Measurements from ENCODE around the gene FMO2. TPM values are rescaled to one million over a fixed set of nuclear protein-coding genes. Genes with fewer than 3 reads are reported as not detected.
"Not testable (repeated sequence)": the region's sequence is repeated elsewhere in the genome, so short reads cannot be mapped to it uniquely, and the experiment has no call there.

FMO2 gene
- total and polyA plus RNA-seq, 10 donors: 0.26 to 4.6 (median 1.2) TPM; not detected in 1

DNA sequence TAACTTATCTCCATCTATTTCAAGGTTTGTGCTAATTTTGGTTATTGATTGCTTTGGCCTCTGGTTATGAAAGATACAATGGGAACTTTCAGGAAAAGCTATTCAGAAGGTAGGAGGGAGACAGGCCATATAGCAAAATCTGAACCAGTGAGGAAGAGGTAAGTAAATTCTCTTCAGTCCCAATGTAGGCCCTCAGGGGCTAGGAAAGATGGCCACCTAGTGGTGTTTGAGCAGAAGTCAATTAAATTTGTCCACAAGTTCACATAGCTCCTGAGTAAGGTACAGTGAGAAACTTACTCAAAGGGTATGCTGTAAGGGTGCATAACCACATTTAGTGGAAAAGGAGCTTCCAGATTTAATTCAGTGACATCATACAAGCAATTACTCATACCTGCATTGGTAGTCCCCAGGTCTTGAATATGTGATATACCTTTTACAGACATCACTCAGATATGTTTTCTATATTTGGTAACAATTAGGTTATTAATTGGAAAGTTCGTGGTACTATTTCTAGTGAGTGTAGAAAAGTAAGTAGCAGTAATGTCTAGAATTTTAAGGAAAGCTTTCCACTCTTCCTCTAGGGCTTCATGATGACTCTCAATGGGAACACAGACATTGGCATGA lies 41.8 kb downstream of the FMO2 start:
- intact Hi-C loops (cut with DNase I; ENCODE audit: low total_unique reads): loop anchor here (10.0 kb wide), 1 partner anchor 262 kb away; no protein-coding TSS in a partner anchor
- Histone ChIP-seq H3K9me3 (no peaks in the 10 kb centered on the region), H3K36me3 (no peaks in the 10 kb centered on the region), H3K4me1 (peaks cover 0 to 2% (median 0%) of the 10 kb centered on the region in 6 donors), H3K27me3 (replicated peaks in 1 of 7) (peaks cover 0 to 6% (median 0%) of the 10 kb centered on the region in 7 donors), H3K27ac (no peak overlapping the region), H3K4me3 (no peak overlapping the region)
- TF ChIP-seq, protein P1, sequence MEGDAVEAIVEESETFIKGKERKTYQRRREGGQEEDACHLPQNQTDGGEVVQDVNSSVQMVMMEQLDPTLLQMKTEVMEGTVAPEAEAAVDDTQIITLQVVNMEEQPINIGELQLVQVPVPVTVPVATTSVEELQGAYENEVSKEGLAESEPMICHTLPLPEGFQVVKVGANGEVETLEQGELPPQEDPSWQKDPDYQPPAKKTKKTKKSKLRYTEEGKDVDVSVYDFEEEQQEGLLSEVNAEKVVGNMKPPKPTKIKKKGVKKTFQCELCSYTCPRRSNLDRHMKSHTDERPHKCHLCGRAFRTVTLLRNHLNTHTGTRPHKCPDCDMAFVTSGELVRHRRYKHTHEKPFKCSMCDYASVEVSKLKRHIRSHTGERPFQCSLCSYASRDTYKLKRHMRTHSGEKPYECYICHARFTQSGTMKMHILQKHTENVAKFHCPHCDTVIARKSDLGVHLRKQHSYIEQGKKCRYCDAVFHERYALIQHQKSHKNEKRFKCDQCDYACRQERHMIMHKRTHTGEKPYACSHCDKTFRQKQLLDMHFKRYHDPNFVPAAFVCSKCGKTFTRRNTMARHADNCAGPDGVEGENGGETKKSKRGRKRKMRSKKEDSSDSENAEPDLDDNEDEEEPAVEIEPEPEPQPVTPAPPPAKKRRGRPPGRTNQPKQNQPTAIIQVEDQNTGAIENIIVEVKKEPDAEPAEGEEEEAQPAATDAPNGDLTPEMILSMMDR (IDR thresholded peaks at IDR 0.05 in 8 of 11, conservative IDR thresholded peaks at IDR 0.05 in 3 of 11): peak in 10 of 11 experiments; percentile 22 to 67 (median 46)
- TF ChIP-seq POLR2A (IDR thresholded peaks at IDR 0.05): no peak
- DNase-seq: no peak
- WGBS, 5 donors: 68 to 81% (median 74%) methylated on average over 1 of the region's 1 CpG

DNA sequence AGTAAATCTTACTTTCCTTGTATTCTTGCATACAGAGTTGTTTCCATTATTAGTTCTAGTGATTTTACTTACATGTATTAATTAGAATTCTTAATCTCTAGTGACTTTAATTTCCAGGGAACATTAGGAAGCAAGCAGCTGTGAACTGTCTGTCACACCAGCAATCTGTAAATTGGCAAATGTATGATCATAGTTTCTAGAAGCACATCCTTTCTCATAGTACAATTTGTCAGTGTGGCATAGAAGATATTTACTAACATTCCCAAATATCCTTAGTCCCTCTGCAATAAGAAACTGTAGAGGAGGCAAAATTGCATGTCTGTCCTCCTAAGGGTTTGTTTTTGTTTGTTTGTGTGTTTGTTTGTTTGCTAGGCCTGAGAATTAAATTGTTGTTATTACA lies 46.2 kb downstream of the FMO2 start:
- Histone ChIP-seq H3K4me1 (no peaks in the 10 kb centered on the region), H3K4me3 (no peak overlapping the region), H3K27me3 (replicated peaks in 1 of 7) (peaks cover 0 to 7% (median 0%) of the 10 kb centered on the region in 7 donors), H3K9me3 (no peaks in the 10 kb centered on the region), H3K36me3 (no peaks in the 10 kb centered on the region), H3K27ac (no peak overlapping the region)
- intact Hi-C loops (cut with DNase I; ENCODE audit: low total_unique reads): no loop called here
- DNase-seq: no peak
- TF ChIP-seq POLR2A (IDR thresholded peaks at IDR 0.05): no peak
- TF ChIP-seq POLR2AphosphoS5 (IDR thresholded peaks at IDR 0.05): no peak
- TF ChIP-seq, protein P1 (IDR thresholded peaks at IDR 0.05 in 8 of 11, conservative IDR thresholded peaks at IDR 0.05 in 3 of 11): no peak

DNA sequence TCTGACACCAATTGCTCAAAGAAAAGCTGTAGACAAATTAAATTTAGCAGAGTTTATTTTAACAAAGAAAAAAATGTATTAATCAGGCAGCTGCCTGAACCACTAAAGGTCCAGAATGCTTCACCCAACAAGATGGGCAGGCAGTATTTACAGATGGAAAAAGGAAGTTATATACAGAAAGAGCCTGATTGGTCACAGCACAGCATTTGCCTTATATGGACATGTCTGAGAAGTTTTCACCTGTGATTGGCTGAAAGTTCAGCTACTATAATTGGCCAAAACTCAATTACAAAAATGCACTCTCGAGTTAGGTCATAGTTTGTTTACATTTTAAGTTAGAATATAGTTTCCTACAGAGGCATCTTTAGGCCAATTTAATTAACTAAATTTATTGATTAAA lies 48.1 kb downstream of the FMO2 start:
- H3K4me1 ChIP-seq: no peaks in the 10 kb centered on the region
- intact Hi-C loops (cut with DNase I; ENCODE audit: low total_unique reads): no loop called here
- peaks cover 0 to 22% (median 0%) of the 10 kb centered on the region in 7 donors for H3K27me3 ChIP-seq (replicated peaks in 1 of 7)
- no peak overlapping the region for H3K4me3 ChIP-seq
- no peak for TF ChIP-seq POLR2AphosphoS5 (IDR thresholded peaks at IDR 0.05)
- TF ChIP-seq, protein P1 (IDR thresholded peaks at IDR 0.05 in 8 of 11, conservative IDR thresholded peaks at IDR 0.05 in 3 of 11): no peak
- TF ChIP-seq POLR2A (IDR thresholded peaks at IDR 0.05): no peak
- H3K36me3 ChIP-seq: no peaks in the 10 kb centered on the region
- WGBS, 5 donors: 73 to 90% (median 88%) methylated on average over 1 of the region's 1 CpG
- H3K27ac ChIP-seq: no peak overlapping the region
- H3K9me3 ChIP-seq: peaks cover 0 to 6% (median 0%) of the 10 kb centered on the region in 8 donors
- no peak for DNase-seq

DNA sequence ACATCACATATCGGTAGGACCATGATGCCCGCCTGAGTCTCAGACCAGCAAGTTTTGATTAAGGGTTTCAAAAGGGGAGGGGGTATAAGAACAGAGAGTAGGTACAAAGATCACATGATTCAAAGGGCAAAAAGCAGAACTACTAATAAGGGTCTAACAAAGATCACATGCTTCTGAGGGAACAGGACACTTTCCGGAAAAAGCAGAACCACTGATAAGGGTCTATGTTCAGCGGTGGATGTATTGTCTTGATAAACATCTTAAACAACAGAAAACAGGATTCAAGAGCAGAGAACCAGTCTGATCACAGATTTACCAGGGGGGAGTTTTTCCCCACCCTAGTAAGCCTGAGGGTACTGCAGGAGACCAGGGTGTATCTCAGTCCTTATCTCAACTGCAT lies 51.1 kb downstream of the FMO2 start:
- H3K36me3 ChIP-seq; DNase-seq; intact Hi-C loops (cut with DNase I; ENCODE audit: low total_unique reads); H3K27ac ChIP-seq; H3K4me1 ChIP-seq; H3K4me3 ChIP-seq: not testable (repeated sequence)
- Histone ChIP-seq H3K27me3 (replicated peaks in 1 of 7) (peaks cover 0 to 17% (median 0%) of the 10 kb centered on the region in 7 donors), H3K9me3 (peaks cover 0 to 16% (median 9%) of the 10 kb centered on the region in 8 donors)
- 67 to 73% (median 71%) methylated on average over 4 of the region's 4 CpGs for WGBS, 5 donors

All from spleen (tissue), 11 donors.